ENCODE measurements around the gene DMTF1.
"Not testable (repeated sequence)": the region's sequence is repeated elsewhere in the genome, so short reads cannot be mapped to it uniquely, and the experiment has no call there.

DMTF1 gene

GRCh38 chr7:87202208-87202607 is 50.0 kb downstream of the DMTF1 start:
- DNase-seq = no peak

- no peak for DNase-seq
Measured at GRCh38 chr7:87202705-87203104, 50.5 kb downstream of the DMTF1 start.

- DNase-seq = not testable (repeated sequence)
Measured at GRCh38 chr7:87203929-87204328, 51.7 kb downstream of the DMTF1 start.

- no peak for DNase-seq
Measured at GRCh38 chr7:87204933-87205332, 52.7 kb downstream of the DMTF1 start.

GRCh38 chr7:87205701-87206100 is 53.4 kb downstream of the DMTF1 start:
- DNase-seq = not testable (repeated sequence)

- no peak for DNase-seq
Measured at GRCh38 chr7:87206361-87206760, 54.1 kb downstream of the DMTF1 start.

GRCh38 chr7:87209295-87209924 is 57.2 kb downstream of the DMTF1 start:
- no peak for DNase-seq

- DNase-seq = no peak
Measured at GRCh38 chr7:87210506-87210905, 58.3 kb downstream of the DMTF1 start.

GRCh38 chr7:87212498-87212897 is 60.2 kb downstream of the DMTF1 start:
- DNase-seq = no peak

- DNase-seq = no peak
Measured at GRCh38 chr7:87213252-87213651, 61.0 kb downstream of the DMTF1 start.

GRCh38 chr7:87213811-87214210 is 61.6 kb downstream of the DMTF1 start:
- no peak for DNase-seq

GRCh38 chr7:87215046-87215445 is 62.8 kb downstream of the DMTF1 start:
- DNase-seq = no peak

- DNase-seq = peak; percentile 96
Measured at GRCh38 chr7:87216701-87217508, 64.7 kb downstream of the DMTF1 start.

GRCh38 chr7:87217983-87218653 is 65.9 kb downstream of the DMTF1 start:
- DNase-seq = no peak

GRCh38 chr7:87218796-87219544 is 66.7 kb downstream of the DMTF1 start:
- DNase-seq = peak; percentile 16

- peak; percentile 52 for DNase-seq
Measured at GRCh38 chr7:87219545-87220025, 67.3 kb downstream of the DMTF1 start, which contains the start of gene TMEM243. Gene TMEM243 (minus strand): TSS chr7:87219732. CDS start chr7:87219503, 229 bp downstream.

GRCh38 chr7:87220026-87220733 is 67.9 kb downstream of the DMTF1 start:
- peak; percentile 54 for DNase-seq

GRCh38 chr7:87220734-87221215 is 68.5 kb downstream of the DMTF1 start:
- peak; percentile 51 for DNase-seq

GRCh38 chr7:87223666-87224065 is 71.4 kb downstream of the DMTF1 start:
- DNase-seq = no peak

- DNase-seq = peak; percentile 72
Measured at GRCh38 chr7:87225696-87226095, 73.4 kb downstream of the DMTF1 start.

- no peak for DNase-seq
Measured at GRCh38 chr7:87226495-87226894, 74.2 kb downstream of the DMTF1 start.

GRCh38 chr7:87231258-87231657 is 79.0 kb downstream of the DMTF1 start:
- DNase-seq = no peak
